HG02840 (cell line): Measurements from ENCODE around the gene LRP2.
"Not testable (repeated sequence)": the region's sequence is repeated elsewhere in the genome, so short reads cannot be mapped to it uniquely, and the experiment has no call there.

Experiments used
- ATAC-seq: cut with Tn5 transposase; IDR thresholded peaks from one replicate; pipeline ENCODE4 v1.9.1; 2021; ENCODE audit warnings: mild to moderate bottlenecking, moderate library complexity, moderate number of reproducible peaks; ENCODE audit not compliant: unreplicated experiment, low FRiP score

LRP2 gene

DNA sequence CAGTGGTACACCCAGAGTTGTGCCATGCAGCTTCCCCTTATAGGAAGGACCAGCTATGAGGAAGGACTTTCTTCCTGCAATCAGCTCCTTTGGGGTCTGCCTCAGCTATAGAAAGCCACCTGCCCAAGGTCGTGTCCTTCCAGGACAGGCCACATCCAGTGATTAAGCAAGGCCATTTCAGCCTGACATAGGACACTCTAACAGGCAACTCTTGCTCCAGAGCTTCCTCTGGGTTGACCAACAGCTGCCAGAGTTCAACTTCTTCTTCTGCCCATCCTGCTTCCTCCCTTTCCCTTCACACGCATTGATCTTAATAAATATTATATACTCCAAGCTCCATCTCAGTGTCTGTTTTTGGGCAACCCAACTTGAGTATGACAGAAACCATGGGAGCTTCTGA lies 12.8 kb downstream of the LRP2 start:
- no peak for ATAC-seq

DNA sequence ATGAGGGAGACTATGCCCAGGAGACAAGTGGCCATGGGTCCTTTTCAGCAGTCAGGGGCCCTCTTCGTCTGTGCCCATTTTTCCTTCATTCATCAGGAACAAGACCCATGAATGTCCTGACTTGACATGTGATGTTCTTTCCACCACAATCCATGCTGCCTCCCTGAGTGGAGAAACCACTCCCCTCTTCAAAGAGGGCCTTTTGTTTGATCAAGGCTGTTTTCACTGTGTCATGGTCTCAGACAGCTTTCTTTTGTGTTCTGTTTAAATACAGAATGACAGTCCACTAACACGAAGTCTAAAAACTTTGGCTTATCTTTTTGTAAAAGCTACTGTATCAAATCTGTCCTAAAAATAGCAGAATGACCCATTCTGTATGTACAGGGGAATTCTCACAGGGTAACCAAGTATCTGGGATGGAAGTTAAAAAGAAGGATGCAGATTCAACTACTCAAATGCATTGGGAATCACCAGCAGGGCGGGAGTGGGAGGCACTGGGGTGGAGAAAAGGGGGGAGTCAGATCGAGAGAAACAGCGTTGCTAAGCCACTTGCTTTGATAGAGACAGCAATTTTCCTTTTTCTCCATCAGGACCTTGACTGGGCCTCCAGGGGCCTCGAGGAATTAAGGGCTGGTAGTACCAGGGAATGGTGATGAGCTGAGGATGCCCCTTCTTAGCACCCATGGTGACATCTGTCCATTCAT lies 13.9 kb downstream of the LRP2 start:
- ATAC-seq: no peak

DNA sequence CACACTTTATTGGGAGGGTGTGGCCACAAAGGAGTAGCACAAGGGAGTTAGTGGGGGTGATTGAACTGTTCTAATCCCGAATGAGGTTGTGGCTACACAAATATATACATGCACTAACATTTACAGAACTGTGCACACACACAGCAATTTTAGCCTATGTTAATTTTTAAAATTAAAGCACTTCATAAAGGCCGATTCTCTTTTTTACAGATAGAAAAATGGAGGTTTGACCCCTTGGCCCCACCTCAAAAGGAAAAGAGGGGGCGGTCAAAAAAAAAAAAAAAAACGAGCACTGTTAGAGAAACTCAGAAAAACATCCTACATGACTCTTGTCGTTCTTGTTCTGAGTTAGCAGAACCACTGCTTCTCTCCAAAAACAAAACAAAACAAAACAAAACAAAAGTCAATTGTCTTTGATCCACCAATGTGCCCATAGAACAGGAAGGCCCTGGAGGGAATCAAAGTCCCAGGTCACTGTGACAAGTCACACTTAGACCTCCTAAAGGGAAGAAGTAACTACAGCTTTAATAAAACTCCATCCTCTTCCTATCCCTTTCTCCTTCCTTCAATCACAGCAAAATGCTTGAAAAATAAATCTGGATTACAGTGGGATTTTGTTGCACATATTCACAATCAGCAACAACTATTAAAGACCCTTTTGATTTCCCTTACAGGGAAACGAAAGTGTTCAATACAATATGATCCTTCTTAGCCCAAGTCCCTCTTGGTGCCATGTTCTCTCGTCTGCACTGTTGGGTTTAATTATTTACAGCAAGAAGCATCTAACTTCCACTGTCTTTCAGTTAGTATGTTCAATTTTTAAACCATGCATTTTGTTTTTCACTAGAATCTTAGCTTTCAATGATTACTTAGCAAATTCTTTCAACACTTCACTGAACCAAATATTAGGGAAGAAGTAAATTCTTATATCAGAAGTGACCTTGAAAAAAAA lies 16.6 kb downstream of the LRP2 start:
- ATAC-seq: no peak

DNA sequence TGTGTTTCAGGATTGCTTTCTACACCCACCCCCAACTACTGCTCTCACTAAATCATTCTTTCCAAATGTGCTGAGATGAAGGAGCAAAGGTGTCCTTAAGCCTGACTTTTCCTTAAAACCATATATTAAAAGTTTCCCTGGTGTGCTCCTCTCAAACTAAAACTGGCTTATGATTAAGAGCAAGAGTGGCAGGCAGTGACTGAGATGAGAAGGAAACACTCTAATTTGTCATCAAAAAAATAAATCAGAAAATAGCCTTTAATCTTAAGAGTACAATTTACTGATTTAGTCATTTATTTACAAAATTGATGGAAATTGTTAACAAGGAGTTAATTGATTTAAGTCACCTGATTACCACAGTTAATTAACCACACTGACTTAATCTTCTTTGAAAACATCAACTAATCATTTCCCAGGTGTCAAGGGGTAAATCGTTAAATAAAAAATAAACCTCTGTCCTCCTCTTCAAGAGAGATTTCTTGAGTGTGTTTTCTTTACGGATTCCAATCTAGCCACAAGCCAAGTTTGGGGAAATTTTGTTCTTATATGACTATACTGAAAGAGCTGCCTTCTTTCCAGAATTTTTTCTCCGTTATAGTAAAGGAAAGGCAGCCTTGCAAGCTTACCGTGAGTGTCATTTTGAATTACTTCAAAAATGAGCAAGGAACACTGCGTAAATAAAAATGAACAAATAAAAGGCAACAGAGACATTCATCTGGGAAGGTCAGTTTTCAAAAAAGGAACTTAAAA lies 17.4 kb downstream of the LRP2 start:
- ATAC-seq: no peak

DNA sequence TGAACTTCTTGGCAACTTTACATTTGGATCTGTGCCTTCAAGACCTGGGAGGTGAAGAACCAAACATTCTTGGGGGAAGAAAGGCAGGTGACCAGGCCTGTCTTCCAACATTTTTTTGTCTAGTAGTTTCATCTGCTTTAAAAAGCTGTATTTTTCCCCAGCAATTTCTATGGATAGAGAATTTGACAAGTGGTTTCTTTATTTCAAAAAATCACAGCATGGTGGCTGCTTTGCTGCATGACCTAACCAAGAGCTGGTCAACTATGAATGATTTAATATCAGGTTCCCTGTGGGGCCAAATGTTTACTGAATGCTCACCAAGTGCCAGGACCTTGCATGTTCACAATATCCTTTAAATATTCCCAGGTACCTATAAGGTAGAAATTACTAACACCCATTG lies 19.1 kb downstream of the LRP2 start:
- no peak for ATAC-seq

DNA sequence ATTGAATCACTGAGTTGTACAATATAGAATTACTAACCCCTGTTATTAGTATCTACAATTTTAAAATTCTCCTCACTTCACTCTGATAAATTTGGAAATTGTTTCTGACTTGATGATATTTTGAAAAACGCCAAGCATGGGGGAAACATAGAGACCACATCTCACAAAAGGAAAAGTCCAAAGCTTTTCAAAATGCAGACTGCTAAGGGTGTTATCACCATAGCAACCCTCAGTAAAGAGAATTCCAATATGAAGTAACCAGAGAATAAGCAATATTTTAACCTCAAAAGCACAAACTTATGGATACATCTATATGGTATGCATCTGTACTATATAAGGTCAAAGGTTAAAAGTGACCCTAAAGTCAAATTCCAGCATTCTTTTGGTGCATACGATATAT lies 22.7 kb downstream of the LRP2 start:
- no peak for ATAC-seq

DNA sequence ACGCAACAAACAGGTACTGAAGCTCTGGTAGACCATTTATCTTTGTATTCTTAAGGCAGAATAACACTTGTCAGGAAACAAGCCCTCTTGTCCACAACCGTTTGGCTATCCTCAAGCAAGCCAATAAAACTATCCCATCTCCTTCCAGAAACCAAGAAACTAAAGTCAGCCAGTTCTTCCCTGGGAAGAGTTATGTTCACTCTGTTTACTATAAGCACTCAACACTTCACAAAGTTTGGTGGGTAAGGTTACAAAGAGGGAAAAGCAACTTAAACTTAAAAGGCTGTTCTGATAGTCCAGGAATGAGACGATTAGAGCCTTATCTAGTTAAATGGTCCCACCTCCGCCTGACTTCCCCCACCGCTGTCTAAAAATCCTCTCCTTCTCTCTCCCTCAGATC lies 25.6 kb downstream of the LRP2 start:
- no peak for ATAC-seq

DNA sequence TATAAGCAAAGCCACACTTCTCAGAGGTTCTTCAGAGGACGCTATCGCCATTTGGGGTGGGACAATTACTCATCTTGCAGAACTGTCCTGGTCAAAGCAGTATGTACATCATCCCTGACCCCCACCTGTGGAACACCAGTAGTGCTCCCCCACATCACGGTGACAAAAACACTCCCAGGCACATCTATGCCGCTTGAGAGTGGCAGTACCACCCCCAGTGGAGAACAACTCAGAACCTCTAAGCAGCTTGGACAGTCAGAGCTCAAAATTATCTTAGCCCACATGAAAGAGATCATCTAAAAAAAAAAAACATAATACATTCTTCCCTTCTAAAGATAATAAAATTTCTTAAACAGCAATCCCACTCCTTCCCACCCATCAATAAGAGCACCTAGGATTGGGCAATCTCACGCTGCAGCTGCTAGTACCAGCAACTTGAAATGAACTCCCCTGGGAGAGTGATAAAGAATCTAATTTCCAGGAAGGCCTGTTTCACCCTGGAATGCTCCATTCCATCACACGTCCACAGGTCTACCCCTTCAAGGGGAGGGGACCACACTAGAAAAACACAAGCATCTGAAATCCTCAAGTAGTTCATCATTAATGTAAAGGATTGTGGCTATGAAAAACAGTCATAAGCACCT lies 31.7 kb downstream of the LRP2 start:
- ATAC-seq: no peak

DNA sequence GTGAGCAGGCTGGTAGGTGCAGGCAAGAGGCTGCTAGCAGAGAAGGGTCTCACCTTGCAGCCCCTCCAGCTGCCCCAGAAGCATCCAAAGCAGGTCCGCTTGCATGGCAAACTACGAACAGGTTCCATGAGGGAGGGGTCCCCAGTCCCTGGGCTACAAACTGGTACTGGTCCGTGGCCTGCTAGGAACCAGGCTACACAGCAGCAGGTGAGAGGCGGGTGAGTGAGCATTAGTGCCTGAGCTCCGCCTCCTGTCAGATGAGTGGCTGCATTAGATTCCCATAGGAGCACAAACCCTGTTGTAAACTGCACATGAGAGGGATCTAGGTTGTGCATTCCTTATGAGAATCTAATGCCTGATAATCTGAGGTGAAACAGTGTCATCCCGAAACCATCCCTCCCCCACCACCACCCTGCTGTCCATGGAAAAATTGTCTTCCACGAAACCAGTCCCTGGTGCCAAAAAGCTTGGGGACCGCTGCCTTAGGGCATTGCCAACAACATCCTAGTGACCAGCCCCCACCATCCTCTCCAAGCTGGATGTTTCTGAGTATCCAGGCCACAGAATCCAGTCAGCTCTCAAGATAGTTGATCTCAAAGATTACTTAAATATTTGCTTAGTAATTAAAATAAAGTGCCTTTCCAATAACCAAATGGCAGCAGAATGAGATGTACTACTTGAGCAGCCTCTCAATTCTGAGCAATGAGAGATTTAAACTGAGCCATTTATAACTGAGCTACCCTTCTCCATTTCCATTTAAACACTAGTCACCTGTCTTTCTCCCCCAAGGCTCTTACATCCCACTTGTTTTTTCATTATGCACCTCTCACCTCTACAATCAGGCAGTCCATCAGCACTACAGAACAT lies 32.4 kb downstream of the LRP2 start:
- no peak for ATAC-seq

DNA sequence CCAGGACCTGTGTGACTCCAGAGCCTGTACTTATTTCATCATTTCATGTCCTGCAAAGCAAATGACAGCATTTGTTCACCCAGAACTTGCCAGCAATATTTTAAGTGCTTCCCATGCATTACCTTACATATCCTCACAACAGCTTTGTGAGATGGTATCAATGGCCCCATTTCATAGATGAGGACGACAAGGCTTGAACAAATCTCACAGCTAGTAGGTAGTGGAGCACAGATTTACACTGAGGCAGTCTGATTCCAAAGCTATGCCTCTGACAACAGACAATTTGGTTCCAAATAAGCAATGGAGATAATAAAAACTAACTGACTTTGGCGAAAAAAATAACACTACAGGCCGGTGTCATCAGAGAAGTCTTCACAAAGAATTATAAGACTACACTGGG lies 33.5 kb downstream of the LRP2 start:
- no peak for ATAC-seq

DNA sequence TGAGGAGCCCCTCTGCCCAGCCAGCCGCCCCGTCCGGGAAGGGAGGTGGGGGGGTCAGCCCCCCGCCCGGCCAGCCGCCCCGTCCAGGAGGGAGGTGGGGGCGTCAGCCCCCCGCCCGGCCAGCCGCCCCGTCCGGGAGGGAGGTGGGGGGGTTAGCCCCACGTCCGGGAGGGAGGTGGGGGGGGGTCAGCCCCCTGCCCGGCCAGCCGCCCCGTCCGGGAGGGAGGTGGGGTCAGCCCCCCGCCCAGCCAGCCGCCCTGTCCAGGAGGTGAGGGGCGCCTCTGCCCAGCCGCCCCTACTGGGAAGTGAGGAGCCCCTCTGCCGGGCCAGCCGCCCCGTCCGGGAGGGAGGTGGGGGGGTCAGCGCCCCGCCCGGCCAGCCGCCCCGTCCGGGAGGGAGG lies 34.5 kb downstream of the LRP2 start:
- not testable (repeated sequence) for ATAC-seq

DNA sequence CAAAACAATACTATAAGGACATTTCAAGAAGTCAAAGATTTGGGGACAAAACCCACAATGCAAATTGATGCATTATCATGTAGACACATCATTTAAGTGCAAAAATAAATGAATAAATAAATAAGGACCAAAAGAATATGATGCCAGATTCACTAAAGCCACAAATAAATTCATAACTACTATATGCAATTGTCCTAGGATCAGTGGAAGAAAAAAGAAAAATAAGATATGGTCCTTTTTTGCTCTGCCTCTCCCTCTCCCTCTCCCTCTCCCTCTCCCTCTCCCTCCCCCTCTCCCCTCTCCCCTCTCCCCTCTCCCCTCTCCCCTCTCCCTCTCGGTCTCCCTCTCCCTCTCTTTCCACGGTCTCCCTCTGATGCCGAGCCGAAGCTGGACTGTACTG lies 36.4 kb downstream of the LRP2 start:
- ATAC-seq: not testable (repeated sequence)

DNA sequence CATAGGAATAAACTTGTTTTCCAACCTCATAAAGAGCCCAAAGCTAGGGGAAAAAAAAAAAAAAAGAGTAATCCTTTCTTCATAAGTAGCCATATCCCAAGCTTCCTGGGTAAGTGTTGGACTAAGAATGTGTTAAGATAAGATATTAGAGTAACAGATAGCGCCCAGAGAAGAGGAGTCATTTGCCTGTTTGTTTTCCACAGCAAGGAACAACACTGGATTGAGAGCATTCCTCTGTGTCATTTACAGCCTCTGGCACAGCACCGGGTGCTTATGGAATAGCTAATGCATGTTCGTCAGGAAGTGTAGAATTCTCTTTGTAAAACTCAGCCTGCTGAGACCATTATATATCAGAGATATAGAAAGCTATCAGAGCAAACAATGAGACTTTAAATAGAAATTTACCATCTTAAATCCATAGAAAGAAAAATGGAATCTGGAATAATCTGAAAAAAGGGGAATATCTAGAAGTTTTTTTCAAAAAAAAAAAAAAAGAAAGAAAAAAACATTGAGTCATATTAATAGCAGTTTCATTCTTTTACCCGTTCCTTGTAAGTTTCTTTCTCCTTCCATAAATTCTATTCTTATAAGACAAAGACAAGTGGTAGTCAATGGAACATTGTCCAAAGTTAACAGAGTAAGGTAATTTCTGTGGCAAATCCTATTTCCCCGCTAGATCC lies 37.6 kb downstream of the LRP2 start:
- no peak for ATAC-seq

DNA sequence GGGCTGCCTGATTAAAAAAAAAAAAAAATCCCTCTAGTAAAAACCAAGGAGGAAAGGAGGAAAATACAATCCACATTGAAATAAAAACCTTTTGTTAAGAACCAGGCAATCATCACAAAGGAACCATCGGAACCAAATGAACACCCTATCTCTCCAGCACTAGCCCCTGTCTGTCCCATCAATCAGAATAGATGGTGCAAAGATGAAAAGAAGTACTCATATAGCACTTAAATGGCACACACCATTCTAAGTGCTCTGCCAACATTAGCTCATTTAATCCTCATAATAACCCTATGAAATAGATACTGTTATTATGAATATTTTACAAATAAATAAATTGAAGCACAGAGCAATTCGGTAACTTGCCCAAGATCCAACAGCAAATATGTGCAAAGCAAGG lies 38.5 kb downstream of the LRP2 start:
- no peak for ATAC-seq

DNA sequence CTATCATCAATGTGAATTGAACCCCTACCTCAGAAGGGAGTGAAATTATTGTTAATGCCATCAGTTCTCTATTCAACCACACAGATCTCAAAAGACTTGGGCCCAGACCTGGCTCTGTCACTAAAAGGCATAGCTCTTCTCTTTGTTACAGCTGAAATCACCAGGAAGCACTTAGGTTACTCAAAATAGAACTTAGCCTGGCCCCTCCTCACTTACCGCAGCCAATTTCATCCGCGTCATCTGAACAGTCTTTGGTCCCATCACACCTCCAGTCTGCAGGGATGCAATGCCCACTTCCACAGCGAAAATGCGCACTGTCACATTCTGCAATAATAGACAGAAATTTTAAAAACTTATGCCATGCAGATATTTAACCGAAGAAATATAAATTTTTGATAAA lies 41.8 kb downstream of the LRP2 start:
- no peak for ATAC-seq

DNA sequence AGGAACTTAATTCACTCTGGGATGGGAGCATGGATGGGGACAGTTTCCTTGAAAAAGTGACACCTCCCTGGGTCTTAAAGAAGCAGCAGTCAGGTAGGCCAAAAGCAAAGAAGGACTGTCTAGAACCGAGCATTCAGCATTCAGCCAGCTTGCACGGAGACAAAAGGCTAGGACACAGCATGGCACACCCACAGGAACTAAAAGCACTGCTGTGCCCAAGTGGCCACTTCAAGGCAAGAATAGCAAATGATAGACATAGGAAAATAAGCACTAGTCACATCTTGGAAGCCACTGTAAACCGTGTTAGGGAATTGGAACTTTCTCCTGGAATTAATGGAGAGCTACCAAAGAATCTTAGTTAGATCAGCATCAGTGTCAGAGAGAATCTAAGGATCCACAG lies 47.0 kb downstream of the LRP2 start:
- no peak for ATAC-seq

DNA sequence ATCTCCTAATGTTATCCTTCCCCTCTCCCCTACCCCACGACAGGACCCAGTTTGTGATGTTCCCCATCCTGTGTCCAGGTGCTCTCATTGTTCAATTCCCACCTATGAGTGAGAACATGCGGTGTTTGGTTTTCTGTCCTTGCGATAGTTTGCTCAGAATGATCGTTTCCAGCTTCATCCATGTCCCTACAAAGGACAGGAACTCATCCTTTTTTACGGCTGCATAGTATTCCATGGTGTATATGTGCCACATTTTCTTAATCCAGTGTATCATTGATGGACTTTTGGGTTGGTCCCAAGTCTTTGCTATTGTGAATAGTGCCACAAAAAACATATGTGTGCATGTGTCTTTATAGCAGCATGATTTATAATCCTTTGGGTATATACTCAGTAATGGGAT lies 54.0 kb downstream of the LRP2 start:
- not testable (repeated sequence) for ATAC-seq

DNA sequence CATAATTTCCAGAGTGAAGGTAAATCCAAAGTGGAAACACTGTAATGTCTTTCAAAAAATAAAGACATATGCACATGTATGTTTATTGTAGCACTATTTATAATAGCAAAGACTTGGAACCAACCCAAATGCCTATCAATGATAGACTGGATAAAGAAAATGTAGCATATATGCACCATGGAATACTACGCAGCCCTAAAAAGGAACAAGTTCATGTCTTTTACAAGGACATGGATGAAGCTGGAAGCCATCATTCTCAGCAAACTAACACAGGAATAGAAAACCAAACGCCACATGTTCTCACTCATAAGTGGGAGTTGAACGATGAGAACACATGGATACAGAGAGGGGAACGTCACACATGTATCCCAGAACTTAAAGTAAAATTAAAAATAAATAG lies 57.6 kb downstream of the LRP2 start:
- not testable (repeated sequence) for ATAC-seq
